ENCODE measurements around the gene TULP4.

The TULP4 gene

DNA sequence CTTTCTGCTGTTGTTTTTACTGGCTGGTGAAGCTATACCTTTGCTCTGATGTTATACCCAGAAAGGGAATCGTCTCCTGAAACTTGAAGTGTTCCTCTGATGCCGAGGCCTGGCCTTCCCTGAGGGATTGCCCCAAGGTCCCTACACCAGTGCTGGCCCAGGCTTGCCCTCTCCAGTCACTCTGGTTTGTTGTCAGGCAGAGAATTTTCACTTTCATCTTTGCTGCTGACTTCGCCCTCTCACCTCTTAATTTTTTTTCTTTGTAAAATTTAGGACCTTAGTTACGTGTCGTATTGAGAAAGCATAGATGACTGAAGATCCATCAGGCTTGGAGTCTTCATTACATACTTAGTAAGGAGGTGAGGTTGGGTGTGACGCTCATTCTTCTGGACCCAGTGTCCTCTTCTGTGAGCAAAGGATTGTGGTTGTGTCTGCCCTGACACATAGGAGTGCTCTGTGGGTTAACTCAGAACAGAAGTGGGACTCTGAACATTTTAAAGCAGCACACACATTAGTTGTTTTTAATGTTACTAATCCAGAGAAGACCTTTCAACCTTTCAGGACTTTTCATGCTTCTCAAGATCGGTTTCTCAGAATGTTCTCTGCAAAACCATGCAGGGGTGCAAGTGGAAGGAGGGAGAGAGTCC, 45.4 kb downstream of the TULP4 start:
- Histone ChIP-seq H3K27ac (no peak overlapping the region), H3K4me3 (no peak overlapping the region), H3K36me3 (ENCODE audit: insufficient read depth, low read length) (no peaks in the 10 kb centered on the region), H3K9me3 (ENCODE audit: low read depth, low read length) (no peaks in the 10 kb centered on the region), H3K9ac (ENCODE audit: insufficient read length) (no peak overlapping the region)
- no peak for DNase-seq (ENCODE audit: low read depth, low spot score)
- TF ChIP-seq FOXP2 (optimal IDR thresholded peaks at IDR 0.05; ENCODE audit: control extremely low read depth, extremely low read length, insufficient read depth) (no peak), EZH2 (IDR thresholded peaks at IDR 0.05) (no peak), POLR2AphosphoS5 (IDR thresholded peaks at IDR 0.05; ENCODE audit: borderline replicate concordance, low read depth, low read length) (no peak)

GRCh38 chr6:158358450-158359077, 46.3 kb downstream of the TULP4 start:
- no peak overlapping the region for H3K4me3 ChIP-seq
- no peaks in the 10 kb centered on the region for H3K9me3 ChIP-seq (ENCODE audit: low read depth, low read length)
- no peak overlapping the region for H3K27ac ChIP-seq
- no peak overlapping the region for H3K9ac ChIP-seq (ENCODE audit: insufficient read length)
- TF ChIP-seq POLR2AphosphoS5 (IDR thresholded peaks at IDR 0.05; ENCODE audit: borderline replicate concordance, low read depth, low read length) (no peak), FOXP2 (optimal IDR thresholded peaks at IDR 0.05; ENCODE audit: control extremely low read depth, extremely low read length, insufficient read depth) (no peak), EZH2 (IDR thresholded peaks at IDR 0.05) (no peak)
- H3K36me3 ChIP-seq (ENCODE audit: insufficient read depth, low read length), result no peaks in the 10 kb centered on the region
- DNase-seq (ENCODE audit: low read depth, low spot score), result no peak

- Histone ChIP-seq H3K9ac (ENCODE audit: insufficient read length) (no peak overlapping the region), H3K9me3 (ENCODE audit: low read depth, low read length) (peaks cover 4% of the 10 kb centered on the region; the same call in 1 of the 2 replicates), H3K36me3 (ENCODE audit: insufficient read depth, low read length) (no peaks in the 10 kb centered on the region), H3K27ac (no peak overlapping the region), H3K4me3 (no peak overlapping the region)
- no peak for DNase-seq (ENCODE audit: low read depth, low spot score)
- TF ChIP-seq FOXP2 (optimal IDR thresholded peaks at IDR 0.05; ENCODE audit: control extremely low read depth, extremely low read length, insufficient read depth) (no peak), POLR2AphosphoS5 (IDR thresholded peaks at IDR 0.05; ENCODE audit: borderline replicate concordance, low read depth, low read length) (no peak), EZH2 (IDR thresholded peaks at IDR 0.05) (no peak)
Observed at GRCh38 chr6:158361068-158361467, 48.8 kb downstream of the TULP4 start.

DNA sequence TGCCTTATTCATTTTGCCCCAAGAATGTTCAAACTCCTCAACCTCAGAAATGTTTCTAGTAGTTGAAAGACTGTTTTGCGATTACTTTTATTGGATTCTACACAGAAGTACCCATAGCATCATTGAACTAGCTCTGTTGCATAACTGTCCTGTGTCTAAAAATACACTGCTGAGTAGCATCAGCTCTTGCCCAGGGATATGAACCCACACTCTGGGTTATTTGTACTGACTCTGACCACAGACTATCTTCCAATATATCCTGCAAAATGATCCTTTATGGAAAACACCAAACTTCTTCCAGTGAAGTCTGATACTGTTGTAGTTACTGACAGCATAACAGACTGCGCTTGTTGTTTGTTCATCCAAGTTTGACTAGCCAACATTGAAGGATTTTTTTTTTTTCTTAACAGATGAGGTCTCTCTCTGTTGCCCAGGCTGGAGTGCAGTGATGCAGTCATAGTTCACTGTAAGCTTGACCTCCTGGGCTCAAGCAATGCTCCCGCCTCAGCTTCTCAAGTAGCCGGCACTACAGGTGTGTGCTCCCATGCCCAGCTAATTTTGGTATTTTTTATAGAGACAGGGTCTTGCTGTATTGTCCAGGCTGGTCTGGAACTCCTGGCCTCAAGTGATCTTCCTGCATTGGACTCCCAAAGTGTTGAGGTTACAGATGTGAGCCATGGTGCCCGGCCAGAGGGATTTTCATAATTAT, 49.9 kb downstream of the TULP4 start:
- H3K9ac ChIP-seq (ENCODE audit: insufficient read length), result no peak overlapping the region
- no peak for DNase-seq (ENCODE audit: low read depth, low spot score)

GRCh38 chr6:158366363-158366762, 54.1 kb downstream of the TULP4 start:
- Histone ChIP-seq H3K4me3 (no peak overlapping the region), H3K36me3 (ENCODE audit: insufficient read depth, low read length) (no peaks in the 10 kb centered on the region), H3K9me3 (ENCODE audit: low read depth, low read length) (peaks cover 4% of the 10 kb centered on the region; the same call in 1 of the 2 replicates), H3K9ac (ENCODE audit: insufficient read length) (no peak overlapping the region), H3K27ac (no peak overlapping the region)
- no peak for DNase-seq (ENCODE audit: low read depth, low spot score)
- TF ChIP-seq FOXP2 (optimal IDR thresholded peaks at IDR 0.05; ENCODE audit: control extremely low read depth, extremely low read length, insufficient read depth), result no peak
- TF ChIP-seq POLR2AphosphoS5 (IDR thresholded peaks at IDR 0.05; ENCODE audit: borderline replicate concordance, low read depth, low read length), result no peak
- no peak for TF ChIP-seq EZH2 (IDR thresholded peaks at IDR 0.05)

More for the DNA sequence above, 49.9 kb downstream of the TULP4 start:
- TF ChIP-seq EZH2 (IDR thresholded peaks at IDR 0.05), result no peak
- TF ChIP-seq POLR2AphosphoS5 (IDR thresholded peaks at IDR 0.05; ENCODE audit: borderline replicate concordance, low read depth, low read length), result no peak
- TF ChIP-seq FOXP2 (optimal IDR thresholded peaks at IDR 0.05; ENCODE audit: control extremely low read depth, extremely low read length, insufficient read depth), result no peak
- no peak overlapping the region for H3K4me3 ChIP-seq
- H3K9me3 ChIP-seq (ENCODE audit: low read depth, low read length), result peaks cover 4% of the 10 kb centered on the region; the same call in 1 of the 2 replicates
- H3K27ac ChIP-seq, result no peak overlapping the region
- no peaks in the 10 kb centered on the region for H3K36me3 ChIP-seq (ENCODE audit: insufficient read depth, low read length)

GRCh38 chr6:158367816-158368215, 55.6 kb downstream of the TULP4 start:
- H3K27ac ChIP-seq, result no peak overlapping the region
- no peak overlapping the region for H3K4me3 ChIP-seq
- H3K36me3 ChIP-seq (ENCODE audit: insufficient read depth, low read length), result no peaks in the 10 kb centered on the region
- peaks cover 4% of the 10 kb centered on the region; the same call in 1 of the 2 replicates for H3K9me3 ChIP-seq (ENCODE audit: low read depth, low read length)
- TF ChIP-seq FOXP2 (optimal IDR thresholded peaks at IDR 0.05; ENCODE audit: control extremely low read depth, extremely low read length, insufficient read depth) (no peak), POLR2AphosphoS5 (IDR thresholded peaks at IDR 0.05; ENCODE audit: borderline replicate concordance, low read depth, low read length) (no peak), EZH2 (IDR thresholded peaks at IDR 0.05) (no peak)
- no peak overlapping the region for H3K9ac ChIP-seq (ENCODE audit: insufficient read length)
- DNase-seq (ENCODE audit: low read depth, low spot score), result no peak

GRCh38 chr6:158369241-158369640, 57.0 kb downstream of the TULP4 start:
- Histone ChIP-seq H3K36me3 (ENCODE audit: insufficient read depth, low read length) (no peaks in the 10 kb centered on the region), H3K4me3 (no peak overlapping the region), H3K27ac (no peak overlapping the region), H3K9ac (ENCODE audit: insufficient read length) (no peak overlapping the region), H3K9me3 (ENCODE audit: low read depth, low read length) (peaks cover 4% of the 10 kb centered on the region; the same call in 1 of the 2 replicates)
- no peak for TF ChIP-seq FOXP2 (optimal IDR thresholded peaks at IDR 0.05; ENCODE audit: control extremely low read depth, extremely low read length, insufficient read depth)
- no peak for TF ChIP-seq EZH2 (IDR thresholded peaks at IDR 0.05)
- no peak for TF ChIP-seq POLR2AphosphoS5 (IDR thresholded peaks at IDR 0.05; ENCODE audit: borderline replicate concordance, low read depth, low read length)
- no peak for DNase-seq (ENCODE audit: low read depth, low spot score)

GRCh38 chr6:158370805-158371204, 58.5 kb downstream of the TULP4 start:
- Histone ChIP-seq H3K9ac (ENCODE audit: insufficient read length) (no peak overlapping the region), H3K36me3 (ENCODE audit: insufficient read depth, low read length) (no peaks in the 10 kb centered on the region), H3K27ac (no peak overlapping the region), H3K9me3 (ENCODE audit: low read depth, low read length) (no peaks in the 10 kb centered on the region), H3K4me3 (no peak overlapping the region)
- no peak for TF ChIP-seq EZH2 (IDR thresholded peaks at IDR 0.05)
- no peak for TF ChIP-seq POLR2AphosphoS5 (IDR thresholded peaks at IDR 0.05; ENCODE audit: borderline replicate concordance, low read depth, low read length)
- TF ChIP-seq FOXP2 (optimal IDR thresholded peaks at IDR 0.05; ENCODE audit: control extremely low read depth, extremely low read length, insufficient read depth), result no peak
- DNase-seq (ENCODE audit: low read depth, low spot score), result no peak

All from SK-N-MC (cell line).